H9 (cell line): ENCODE results near the gene UNC45A. TPM values are rescaled to one million over a fixed set of nuclear protein-coding genes. Genes with fewer than 3 reads are reported as not detected.
"Not testable (repeated sequence)": the region's sequence is repeated elsewhere in the genome, so short reads cannot be mapped to it uniquely, and the experiment has no call there.

Source experiments
- DNase-seq: peaks from one replicate; pipeline ENCODE4 v3.0.0-alpha.2; 2017
- H2AFZ ChIP-seq: one replicate; pipeline ENCODE4 v1.6.1; 2013; ENCODE audit warnings: mild to moderate bottlenecking, low read length, control low read depth, moderate library complexity
- H2AK5ac ChIP-seq: 2 replicates; pipeline ENCODE4 v1.6.1; 2013; ENCODE audit warnings: low read length, control low read depth, mixed read lengths; ENCODE audit not compliant: insufficient read length
- H2BK120ac ChIP-seq: one replicate; pipeline ENCODE4 v1.6.1; 2013; ENCODE audit warnings: low read depth, mild to moderate bottlenecking, low read length, control low read depth, inconsistent platforms; ENCODE audit not compliant: poor library complexity, severe bottlenecking
- H2BK12ac ChIP-seq: 2 replicates; pipeline ENCODE4 v1.6.1; 2013; ENCODE audit warnings: low read length, control low read depth, mixed read lengths, low read depth; ENCODE audit not compliant: insufficient read length
- H2BK15ac ChIP-seq: 2 replicates; pipeline ENCODE4 v1.6.1; 2013; ENCODE audit warnings: low read depth, low read length, control low read depth
- H2BK20ac ChIP-seq: one replicate; pipeline ENCODE4 v1.6.1; 2013; ENCODE audit warnings: low read depth, mild to moderate bottlenecking, low read length, control low read depth, inconsistent platforms; ENCODE audit not compliant: poor library complexity, severe bottlenecking
- H2BK5ac ChIP-seq: 2 replicates; pipeline ENCODE4 v1.6.1; 2013; ENCODE audit warnings: low read length, control low read depth, mixed read lengths; ENCODE audit not compliant: insufficient read length
- H3K14ac ChIP-seq: 2 replicates; pipeline ENCODE4 v1.6.1; 2013; ENCODE audit warnings: low read length, control low read depth; ENCODE audit not compliant: insufficient read depth
- H3K18ac ChIP-seq: 2 replicates; pipeline ENCODE4 v1.6.1; 2013; ENCODE audit warnings: low read depth, mild to moderate bottlenecking, mixed read lengths, low read length, control low read depth; ENCODE audit not compliant: insufficient read length
- H3K23ac ChIP-seq: 2 replicates; pipeline ENCODE4 v1.6.1; 2013; ENCODE audit warnings: low read length, control low read depth, mixed read lengths, low read depth; ENCODE audit not compliant: insufficient read length
- H3K23me2 ChIP-seq: 2 replicates; pipeline ENCODE4 v1.6.1; 2013; ENCODE audit warnings: low read depth, mild to moderate bottlenecking, mixed read lengths, low read length, control low read depth; ENCODE audit not compliant: insufficient read length, poor library complexity, severe bottlenecking
- H3K27ac ChIP-seq: 2 replicates; pipeline ENCODE4 v1.5.1; 2013; ENCODE audit warnings: low read length, control low read depth, mixed read lengths, low read depth; ENCODE audit not compliant: insufficient read length
- H3K27me3 ChIP-seq: 2 replicates; pipeline ENCODE4 v1.6.1; 2013; ENCODE audit warnings: low read length, control low read depth, inconsistent platforms; ENCODE audit not compliant: insufficient read depth
- H3K4ac ChIP-seq: 2 replicates; pipeline ENCODE4 v1.6.1; 2013; ENCODE audit warnings: low read depth, mild to moderate bottlenecking, control low read depth, inconsistent platforms, low read length, moderate library complexity
- H3K4me1 ChIP-seq: 2 replicates; pipeline ENCODE4 v1.6.1; 2013; ENCODE audit warnings: low read length, control low read depth, inconsistent platforms; ENCODE audit not compliant: insufficient read depth
- H3K4me2 ChIP-seq: 2 replicates; pipeline ENCODE4 v1.6.1; 2013; ENCODE audit warnings: low read length, control low read depth, mixed read lengths; ENCODE audit not compliant: insufficient read length, insufficient read depth
- H3K56ac ChIP-seq: 2 replicates; pipeline ENCODE4 v1.6.1; 2013; ENCODE audit warnings: low read depth, mild to moderate bottlenecking, mixed read lengths, low read length, control low read depth; ENCODE audit not compliant: insufficient read length
- H3K79me1 ChIP-seq: 2 replicates; pipeline ENCODE4 v1.6.1; 2013; ENCODE audit warnings: low read depth, mild to moderate bottlenecking, moderate library complexity, low read length, control low read depth, inconsistent platforms; ENCODE audit not compliant: insufficient read depth, poor library complexity, severe bottlenecking
- H3K79me2 ChIP-seq: 2 replicates; pipeline ENCODE4 v1.6.1; 2013; ENCODE audit warnings: low read length, control low read depth, inconsistent platforms; ENCODE audit not compliant: insufficient read depth
- H3K9ac ChIP-seq: 2 replicates; pipeline ENCODE4 v1.6.1; 2013; ENCODE audit warnings: low read length, control low read depth, mixed read lengths; ENCODE audit not compliant: insufficient read length; ENCODE audit errors: extremely low read depth
- H3K9me3 ChIP-seq: one replicate; pipeline ENCODE4 v1.6.1; 2013; ENCODE audit warnings: low read depth, low read length, inconsistent platforms; ENCODE audit not compliant: control insufficient read depth
- H3T11ph ChIP-seq: one replicate; pipeline ENCODE4 v1.6.1; 2013; ENCODE audit warnings: mild to moderate bottlenecking, low read length, control low read depth, inconsistent platforms
- H4K20me1 ChIP-seq: one replicate; pipeline ENCODE4 v1.6.1; 2013; ENCODE audit not compliant: control insufficient read depth, insufficient read length, insufficient read depth
- H4K5ac ChIP-seq: 2 replicates; pipeline ENCODE4 v1.6.1; 2013; ENCODE audit warnings: low read depth, mild to moderate bottlenecking, mixed read lengths, low read length, control low read depth; ENCODE audit not compliant: insufficient read length
- H4K8ac ChIP-seq: replicated peaks from 2 replicates; pipeline ENCODE4 v1.6.1; 2013; ENCODE audit warnings: low read length, control low read depth, mixed read lengths, low read depth; ENCODE audit not compliant: insufficient read length
- H4K91ac ChIP-seq: 2 replicates; pipeline ENCODE4 v1.6.1; 2013; ENCODE audit warnings: low read depth, mild to moderate bottlenecking, moderate library complexity, mixed read lengths, low read length, control low read depth; ENCODE audit not compliant: insufficient read length
- H3K27ac Mint-ChIP-seq, 3 experiments: 2 replicates in 2 of 3; 3 replicates in 1 of 3; pipeline ENCODE4 v1.8.0; 2020 to 2021; ENCODE audit warnings: mixed read lengths in 3 of 3, mild to moderate bottlenecking in 1 of 3, moderate library complexity in 1 of 3
- H3K27me3 Mint-ChIP-seq: 2 replicates; pipeline ENCODE4 v1.8.0; 2021; ENCODE audit warnings: low read depth, mild to moderate bottlenecking, moderate library complexity, mixed read lengths
- H3K36me3 Mint-ChIP-seq, 3 experiments: 2 replicates in 2 of 3; 3 replicates in 1 of 3; pipeline ENCODE4 v1.8.0; 2020 to 2021; ENCODE audit warnings: low read depth in 3 of 3, mixed read lengths in 3 of 3; ENCODE audit not compliant: insufficient read depth in 1 of 3
- H3K4me1 Mint-ChIP-seq, 2 experiments: 2 replicates each; pipeline ENCODE4 v1.8.0; 2020; ENCODE audit warnings: mixed read lengths in 2 of 2
- H3K4me3 Mint-ChIP-seq, 2 experiments: 2 replicates in 1 of 2; 3 replicates in 1 of 2; pipeline ENCODE4 v1.8.0; 2020 to 2021; ENCODE audit warnings: mild to moderate bottlenecking in 2 of 2, mixed read lengths in 2 of 2, moderate library complexity in 1 of 2
- H3K9me3 Mint-ChIP-seq, 2 experiments: 2 replicates in 1 of 2; 3 replicates in 1 of 2; pipeline ENCODE4 v1.8.0; 2020; ENCODE audit warnings: mild to moderate bottlenecking in 2 of 2, mixed read lengths in 2 of 2, moderate library complexity in 1 of 2
- CTCF ChIP-seq: fragments of 200-600 bp; sonication (generic); conservative IDR thresholded peaks from 3 replicates; pipeline ENCODE4 v1.8.0; 2021; ENCODE audit warnings: antibody characterized with exemption, mild to moderate bottlenecking
- WGBS: extraction: QIAGEN DNeasy Blood & Tissue Kit; methylation state at CpG from one replicate; pipeline ENCODE4 v1.1.7; 2013; ENCODE audit warnings: missing lambda C conversion rate, low lambda C conversion rate, mixed read lengths; ENCODE audit not compliant: insufficient read length; ENCODE audit errors: extremely low coverage; 5-methylcytosine and 5-hydroxymethylcytosine counted together
- total RNA-seq: library from RNA; stranded (reverse); gene quantifications from 2 replicates; pipeline ENCODE4 v1.2.1, GENCODE V29; 2021

UNC45A gene
- total RNA-seq, 1 experiment from 2014 or later = 84.6 TPM

- Histone ChIP-seq H3K79me2 (no peaks in the 10 kb centered on the region), H3K4ac (no peak overlapping the region), H3K9ac (no peak overlapping the region), H3T11ph (no peak overlapping the region), H2AFZ (no peak overlapping the region), H3K27ac (no peak overlapping the region), H4K20me1 (no peaks in the 10 kb centered on the region), H3K14ac (no peak overlapping the region), H3K27me3 (no peaks in the 10 kb centered on the region; the same call in 1 of the 2 replicates), H2BK20ac (no peak overlapping the region), H2BK5ac (no peak overlapping the region), H3K4me2 (no peak overlapping the region), H2BK15ac (no peak overlapping the region), H3K56ac (no peak overlapping the region), H2BK12ac (no peak overlapping the region), H4K91ac (no peak overlapping the region), H3K18ac (no peak overlapping the region), H3K79me1 (no peaks in the 10 kb centered on the region), H3K9me3 (no peaks in the 10 kb centered on the region), H2BK120ac (no peak overlapping the region), H4K8ac (no peak overlapping the region), H3K23ac (no peak overlapping the region), H4K5ac (no peak overlapping the region), H3K4me1 (peaks cover 3% of the 10 kb centered on the region; the same call in 1 of the 2 replicates), H3K23me2 (peaks cover 8% of the 10 kb centered on the region), H2AK5ac (no peak overlapping the region)
- Mint-ChIP-seq H3K27me3 (peaks cover 15% of the 10 kb centered on the region), H3K9me3 (no peaks in the 10 kb centered on the region), H3K36me3 (peaks cover 10 to 43% (median 16%) of the 10 kb centered on the region in 3 experiments), H3K4me3 (no peak overlapping the region), H3K4me1 (peaks cover 7 to 8% of the 10 kb centered on the region in 2 experiments), H3K27ac (no peak overlapping the region)
- no peak for DNase-seq
- no CpG with 5 or more reads among the region's 9 CpGs for WGBS
- no peak for TF ChIP-seq CTCF
These were observed 27.1 kb upstream of the UNC45A start for GRCh38 chr15:90907838-90908507.

GRCh38 chr15:90909449-90909848 is 25.6 kb upstream of the UNC45A start:
- H4K8ac ChIP-seq, H3K79me1 ChIP-seq, H2BK15ac ChIP-seq, H2BK12ac ChIP-seq, H3T11ph ChIP-seq, DNase-seq, H2BK120ac ChIP-seq, H3K4me3 Mint-ChIP-seq, H3K23ac ChIP-seq, H3K27me3 ChIP-seq, H3K9ac ChIP-seq, H3K14ac ChIP-seq, H3K4me1 Mint-ChIP-seq, H3K18ac ChIP-seq, H3K27ac ChIP-seq, H3K4ac ChIP-seq, H3K27ac Mint-ChIP-seq, H3K27me3 Mint-ChIP-seq, H3K56ac ChIP-seq, H2BK20ac ChIP-seq, H4K5ac ChIP-seq, H3K9me3 ChIP-seq, H4K20me1 ChIP-seq, H3K4me1 ChIP-seq, H3K23me2 ChIP-seq, H4K91ac ChIP-seq, H3K79me2 ChIP-seq, H2AK5ac ChIP-seq, H2BK5ac ChIP-seq, H3K9me3 Mint-ChIP-seq, H2AFZ ChIP-seq, H3K4me2 ChIP-seq: not testable (repeated sequence)
- WGBS = no CpG with 5 or more reads among the region's 11 CpGs
- peaks cover 10 to 52% (median 19%) of the 10 kb centered on the region in 3 experiments for H3K36me3 Mint-ChIP-seq
